ENCODE measurements around the gene IGSF21. TPM values are rescaled to one million over a fixed set of nuclear protein-coding genes. Genes with fewer than 3 reads are reported as not detected.

Gene IGSF21
- total and polyA plus RNA-seq, 2 of the 4 experiments (the other 2 are of a cell fraction) = not detected

DNA sequence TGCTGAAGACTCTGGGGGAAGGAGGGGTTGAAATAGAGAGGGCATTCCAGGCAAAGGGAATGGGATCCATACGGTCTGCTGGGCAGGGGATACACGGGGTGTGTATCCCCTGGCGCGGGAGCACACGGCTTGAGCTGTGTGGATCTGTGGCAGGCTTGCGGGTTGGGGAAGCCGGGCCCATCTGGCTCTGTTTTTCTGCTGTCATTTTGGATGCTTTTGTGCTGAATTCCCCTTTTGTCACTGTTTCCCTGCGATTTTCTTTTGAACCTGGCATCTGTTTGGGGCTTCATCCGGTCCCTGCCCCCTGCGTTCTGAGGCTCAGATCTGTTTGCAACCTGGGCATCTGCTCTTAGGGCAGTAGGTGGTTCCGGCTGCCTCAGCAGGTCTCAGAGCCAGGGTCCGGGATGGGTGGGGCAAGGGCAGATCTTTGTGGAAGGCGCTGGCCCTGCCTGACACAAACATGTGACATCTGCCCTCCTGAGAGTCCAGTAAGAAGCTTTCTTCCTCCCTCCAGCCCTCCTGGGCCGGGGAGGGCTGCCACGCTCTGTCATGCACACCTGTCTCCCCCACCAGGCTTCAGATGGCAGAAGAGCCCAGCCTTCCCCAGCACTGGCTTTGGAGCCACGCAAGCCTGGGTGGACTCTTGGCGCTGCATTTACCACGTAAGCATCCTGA lies 84.0 kb downstream of the IGSF21 start:
- in situ Hi-C loops (cut with MboI; ENCODE audit: low sequenced_read_pairs) (no loop called here), dilution Hi-C loops (cut with HindIII; ENCODE audit: low sequenced_read_pairs, unreplicated experiment) (no loop called here), intact Hi-C loops (cut with micrococcal nuclease) (no loop called here)
- Histone ChIP-seq H3K9me1 (ENCODE audit: insufficient read depth, low read length) (no peaks in the 10 kb centered on the region), H3K18ac (ENCODE audit: low read depth, low read length) (no peak overlapping the region), H3K23ac (ENCODE audit: low read depth, low read length) (no peak overlapping the region), H3K27me3 (ENCODE audit: control insufficient read depth, insufficient read depth, low read length) (no peaks in the 10 kb centered on the region), H3K4me2 (ENCODE audit: low read depth, low read length) (no peak overlapping the region), H2AK9ac (replicated peaks; ENCODE audit: low read depth, low read length, poor library complexity) (no peak overlapping the region), H2BK15ac (ENCODE audit: low read depth, low read length) (no peak overlapping the region), H3K4ac (ENCODE audit: low read depth, low read length) (no peak overlapping the region), H3K9me3 (ENCODE audit: control insufficient read depth, insufficient read depth, low read length) (no peaks in the 10 kb centered on the region), H3K14ac (replicated peaks; ENCODE audit: low read depth, low read length) (no peak overlapping the region), H3K4me3 (ENCODE audit: insufficient read depth, low read depth, low read length) (no peak overlapping the region), H2BK20ac (ENCODE audit: low read depth, low read length) (no peak overlapping the region), H3K56ac (ENCODE audit: extremely low read depth, insufficient read depth, low read length) (no peak overlapping the region), H4K91ac (ENCODE audit: insufficient read depth, low read depth, low read length) (no peak overlapping the region), H2AFZ (replicated peaks; ENCODE audit: low read length, poor library complexity) (no peak overlapping the region), H4K8ac (ENCODE audit: low read depth in 2 of 2, low read length in 2 of 2) (no peak overlapping the region), H2BK120ac (ENCODE audit: low read depth, low read length) (no peak overlapping the region), H4K20me1 (ENCODE audit: insufficient read depth, low read length) (no peaks in the 10 kb centered on the region), H4K5ac (ENCODE audit: low read depth, low read length) (no peak overlapping the region), H3K27ac (ENCODE audit: insufficient read depth, low read length) (no peak overlapping the region), H2AK5ac (ENCODE audit: low read depth, low read length) (no peak overlapping the region), H3K36me3 (ENCODE audit: control insufficient read depth, insufficient read depth, low read length) (no peaks in the 10 kb centered on the region), H3K9ac (ENCODE audit: low read depth, low read length) (no peak overlapping the region), H2BK5ac (ENCODE audit: low read depth, low read length, poor library complexity, severe bottlenecking) (no peak overlapping the region), H3K79me1 (ENCODE audit: low read depth in 1 of 2, low read length in 2 of 2) (no peaks in the 10 kb centered on the region), H3K4me1 (ENCODE audit: control insufficient read depth, insufficient read depth, low read length) (no peaks in the 10 kb centered on the region)
- CTCF ChIA-PET = no interaction called here
- WGBS, 2 experiments (ENCODE audit: extremely low coverage in 2 of 2, insufficient read length in 1 of 2) = 54% methylated on average over 10 of the region's 18 CpGs; no CpG with 5 or more reads in 1 of the 2 experiments
- BruUV-seq (replicated peaks) = no TSS peak
- ATAC-seq (ENCODE audit: low read depth) (no peak), DNase-seq (no peak)
- POLR2A ChIA-PET (ENCODE audit: unreplicated experiment) = no interaction called here
- no peak for TF ChIP-seq MXI1 (IDR thresholded peaks at IDR 0.05; ENCODE audit: borderline replicate concordance, low read depth, low read length)
- TF ChIP-seq NFE2L2 (IDR thresholded peaks at IDR 0.05; ENCODE audit: low read depth, low read length) = no peak
- TF ChIP-seq RFX5 (IDR thresholded peaks at IDR 0.05; ENCODE audit: low read depth, low read length) = no peak
- TF ChIP-seq, protein P1, sequence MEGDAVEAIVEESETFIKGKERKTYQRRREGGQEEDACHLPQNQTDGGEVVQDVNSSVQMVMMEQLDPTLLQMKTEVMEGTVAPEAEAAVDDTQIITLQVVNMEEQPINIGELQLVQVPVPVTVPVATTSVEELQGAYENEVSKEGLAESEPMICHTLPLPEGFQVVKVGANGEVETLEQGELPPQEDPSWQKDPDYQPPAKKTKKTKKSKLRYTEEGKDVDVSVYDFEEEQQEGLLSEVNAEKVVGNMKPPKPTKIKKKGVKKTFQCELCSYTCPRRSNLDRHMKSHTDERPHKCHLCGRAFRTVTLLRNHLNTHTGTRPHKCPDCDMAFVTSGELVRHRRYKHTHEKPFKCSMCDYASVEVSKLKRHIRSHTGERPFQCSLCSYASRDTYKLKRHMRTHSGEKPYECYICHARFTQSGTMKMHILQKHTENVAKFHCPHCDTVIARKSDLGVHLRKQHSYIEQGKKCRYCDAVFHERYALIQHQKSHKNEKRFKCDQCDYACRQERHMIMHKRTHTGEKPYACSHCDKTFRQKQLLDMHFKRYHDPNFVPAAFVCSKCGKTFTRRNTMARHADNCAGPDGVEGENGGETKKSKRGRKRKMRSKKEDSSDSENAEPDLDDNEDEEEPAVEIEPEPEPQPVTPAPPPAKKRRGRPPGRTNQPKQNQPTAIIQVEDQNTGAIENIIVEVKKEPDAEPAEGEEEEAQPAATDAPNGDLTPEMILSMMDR (conservative IDR thresholded peaks at IDR 0.05; ENCODE audit: low read depth, low read length) = no peak
- no peak for TF ChIP-seq FOS (IDR thresholded peaks at IDR 0.05; ENCODE audit: low read depth, low read length)
- TF ChIP-seq CEBPB (IDR thresholded peaks at IDR 0.05; ENCODE audit: low read depth, low read length) = no peak
- no peak for TF ChIP-seq RCOR1 (IDR thresholded peaks at IDR 0.05; ENCODE audit: insufficient replicate concordance, low read length)
- TF ChIP-seq ELK1 (IDR thresholded peaks at IDR 0.05; ENCODE audit: borderline replicate concordance, low read depth, low read length) = no peak
- no peak for TF ChIP-seq POLR2A (IDR thresholded peaks at IDR 0.05; ENCODE audit: low read depth, low read length)
- no peak for TF ChIP-seq MAFK (IDR thresholded peaks at IDR 0.05; ENCODE audit: low read depth, low read length)
- TF ChIP-seq BHLHE40 (IDR thresholded peaks at IDR 0.05; ENCODE audit: low read depth, low read length) = no peak
- no peak for TF ChIP-seq SMC3 (IDR thresholded peaks at IDR 0.05; ENCODE audit: low read depth, low read length)
- TF ChIP-seq MAZ (IDR thresholded peaks at IDR 0.05; ENCODE audit: borderline replicate concordance, low read depth, low read length) = no peak
- TF ChIP-seq RAD21 (IDR thresholded peaks at IDR 0.05; ENCODE audit: low read length) = no peak
- TF ChIP-seq CHD1 (IDR thresholded peaks at IDR 0.05; ENCODE audit: low read depth, low read length) = no peak
- TF ChIP-seq USF2 (IDR thresholded peaks at IDR 0.05; ENCODE audit: low read depth, low read length) = no peak

Data from IMR-90 (cell line).